ENCODE measurements around the gene AGK.

The AGK gene

GRCh38 chr7:141648276-141649114 lies 97.3 kb downstream of the AGK start:
- DNase-seq (ENCODE audit: low read depth): no peak

- DNase-seq (ENCODE audit: low read depth): no peak
Observed at GRCh38 chr7:141649137-141649864, 98.1 kb downstream of the AGK start.

- DNase-seq (ENCODE audit: low read depth): no peak
Observed at GRCh38 chr7:141649865-141650634, 98.8 kb downstream of the AGK start.

- no peak for DNase-seq (ENCODE audit: low read depth)
Observed at GRCh38 chr7:141651417-141651816, 100.2 kb downstream of the AGK start.

GRCh38 chr7:141652691-141653090 lies 101.5 kb downstream of the AGK start:
- DNase-seq (ENCODE audit: low read depth): no peak

- DNase-seq (ENCODE audit: low read depth): no peak
Observed at GRCh38 chr7:141654551-141654950, 103.3 kb downstream of the AGK start.

GRCh38 chr7:141659501-141659900 lies 108.3 kb downstream of the AGK start:
- DNase-seq (ENCODE audit: low read depth): no peak

GRCh38 chr7:141660259-141660658 lies 109.0 kb downstream of the AGK start:
- no peak for DNase-seq (ENCODE audit: low read depth)

- no peak for DNase-seq (ENCODE audit: low read depth)
Observed at GRCh38 chr7:141663081-141663849, 112.1 kb downstream of the AGK start.

- no peak for DNase-seq (ENCODE audit: low read depth)
Observed at GRCh38 chr7:141664450-141664849, 113.2 kb downstream of the AGK start.

- DNase-seq (ENCODE audit: low read depth): no peak
Observed at GRCh38 chr7:141665208-141666035, 114.2 kb downstream of the AGK start.

GRCh38 chr7:141666071-141666470 lies 114.9 kb downstream of the AGK start:
- DNase-seq (ENCODE audit: low read depth): no peak

- no peak for DNase-seq (ENCODE audit: low read depth)
Observed at GRCh38 chr7:141668853-141669252, 117.6 kb downstream of the AGK start.

- no peak for DNase-seq (ENCODE audit: low read depth)
Observed at GRCh38 chr7:141671705-141672496, 120.7 kb downstream of the AGK start.

GRCh38 chr7:141673346-141673745 lies 122.1 kb downstream of the AGK start:
- no peak for DNase-seq (ENCODE audit: low read depth)

GRCh38 chr7:141674171-141674671 lies 123.0 kb downstream of the AGK start:
- no peak for DNase-seq (ENCODE audit: low read depth)

- DNase-seq (ENCODE audit: low read depth): no peak
Observed at GRCh38 chr7:141674702-141675101, 123.5 kb downstream of the AGK start.

GRCh38 chr7:141675436-141676215 lies 124.4 kb downstream of the AGK start:
- DNase-seq (ENCODE audit: low read depth): no peak

- no peak for DNase-seq (ENCODE audit: low read depth)
Observed at GRCh38 chr7:141676618-141677017, 125.4 kb downstream of the AGK start.
